Trophoblast cell (in vitro differentiated cells and primary cell): ENCODE data around the gene DEFB126.
"Not testable (repeated sequence)": the region's sequence is repeated elsewhere in the genome, so short reads cannot be mapped to it uniquely, and the experiment has no call there.

Experiments
- DNase-seq, 2 donors: peaks; one replicate each; pipeline ENCODE4 v3.0.0-alpha.2; 2016
- H2AFZ ChIP-seq: 2 replicates; pipeline ENCODE4 v1.6.1; 2013; ENCODE audit warnings: low read length, moderate library complexity, mild to moderate bottlenecking; ENCODE audit not compliant: insufficient read depth, poor library complexity
- H2AK5ac ChIP-seq: 2 replicates; pipeline ENCODE4 v1.6.1; 2013; ENCODE audit warnings: mild to moderate bottlenecking, low read length
- H2BK120ac ChIP-seq: 2 replicates; pipeline ENCODE4 v1.6.1; 2013; ENCODE audit warnings: low read length, mild to moderate bottlenecking, moderate library complexity; ENCODE audit not compliant: insufficient read depth, poor library complexity
- H2BK12ac ChIP-seq: 2 replicates; pipeline ENCODE4 v1.6.1; 2013; ENCODE audit warnings: mild to moderate bottlenecking, low read length, moderate library complexity
- H2BK5ac ChIP-seq: 2 replicates; pipeline ENCODE4 v1.6.1; 2013; ENCODE audit warnings: low read length, low read depth, moderate library complexity, mild to moderate bottlenecking; ENCODE audit not compliant: poor library complexity
- H3K14ac ChIP-seq: 2 replicates; pipeline ENCODE4 v1.6.1; 2013; ENCODE audit warnings: mild to moderate bottlenecking, low read length
- H3K18ac ChIP-seq: 2 replicates; pipeline ENCODE4 v1.6.1; 2013; ENCODE audit warnings: mild to moderate bottlenecking, low read length
- H3K23ac ChIP-seq: 2 replicates; pipeline ENCODE4 v1.6.1; 2013; ENCODE audit warnings: low read length
- H3K27ac ChIP-seq: 2 replicates; pipeline ENCODE4 v1.5.1; 2013; ENCODE audit warnings: low read depth, mild to moderate bottlenecking, inconsistent platforms, low read length, moderate library complexity
- H3K27me3 ChIP-seq: 2 replicates; pipeline ENCODE4 v1.6.1; 2013; ENCODE audit warnings: inconsistent platforms, mild to moderate bottlenecking, low read length, moderate library complexity; ENCODE audit not compliant: insufficient read depth
- H3K36me3 ChIP-seq, 2 experiments: 1 replicate in 1 of 2; 2 replicates in 1 of 2; pipeline ENCODE4 v1.6.1; 2013; ENCODE audit warnings: low read length in 2 of 2, mild to moderate bottlenecking in 2 of 2, moderate library complexity in 1 of 2; ENCODE audit not compliant: insufficient read depth in 2 of 2, control insufficient read depth in 1 of 2
- H3K4ac ChIP-seq: 2 replicates; pipeline ENCODE4 v1.6.1; 2013; ENCODE audit warnings: low read depth, mild to moderate bottlenecking, low read length, moderate library complexity
- H3K4me1 ChIP-seq, 2 experiments: 1 replicate in 1 of 2; 2 replicates in 1 of 2; pipeline ENCODE4 v1.6.1; 2013; ENCODE audit warnings: low read length in 2 of 2, mild to moderate bottlenecking in 2 of 2, moderate library complexity in 1 of 2; ENCODE audit not compliant: insufficient read depth in 2 of 2, control insufficient read depth in 1 of 2
- H3K4me2 ChIP-seq: 2 replicates; pipeline ENCODE4 v1.6.1; 2013; ENCODE audit warnings: inconsistent platforms, mild to moderate bottlenecking, low read length, moderate library complexity
- H3K4me3 ChIP-seq: 2 replicates; pipeline ENCODE4 v1.5.1; 2013; ENCODE audit warnings: mild to moderate bottlenecking, low read depth, low read length, inconsistent platforms
- H3K79me1 ChIP-seq: one replicate; pipeline ENCODE4 v1.6.1; 2013; ENCODE audit warnings: low read length
- H3K79me2 ChIP-seq: 2 replicates; pipeline ENCODE4 v1.6.1; 2013; ENCODE audit warnings: low read length, mild to moderate bottlenecking; ENCODE audit not compliant: control insufficient read depth, insufficient read depth, poor library complexity
- H3K9ac ChIP-seq: 2 replicates; pipeline ENCODE4 v1.6.1; 2013; ENCODE audit warnings: mild to moderate bottlenecking, low read length
- H3K9me3 ChIP-seq: 2 replicates; pipeline ENCODE4 v1.6.1; 2013; ENCODE audit warnings: low read depth, mild to moderate bottlenecking, control low read depth, inconsistent platforms, low read length; ENCODE audit not compliant: insufficient read depth
- H4K12ac ChIP-seq: 2 replicates; pipeline ENCODE4 v1.6.1; 2013; ENCODE audit warnings: low read depth, mild to moderate bottlenecking, low read length, moderate library complexity
- H4K8ac ChIP-seq: 2 replicates; pipeline ENCODE4 v1.6.1; 2013; ENCODE audit warnings: low read depth, mild to moderate bottlenecking, low read length, moderate library complexity
- H4K91ac ChIP-seq: one replicate; pipeline ENCODE4 v1.6.1; 2013; ENCODE audit warnings: low read depth, mild to moderate bottlenecking, low read length, moderate library complexity
- WGBS: extraction: QIAGEN DNeasy Blood & Tissue Kit; methylation state at CpG from one replicate; pipeline ENCODE4 v1.1.7; 2013; ENCODE audit warnings: missing lambda C conversion rate; ENCODE audit not compliant: insufficient read length, insufficient coverage; ENCODE audit errors: extremely low coverage; 5-methylcytosine and 5-hydroxymethylcytosine counted together

The DEFB126 gene

GRCh38 chr20:101975-102374 is 40.4 kb upstream of the DEFB126 start:
- no peak for DNase-seq
- Histone ChIP-seq H3K4ac (no peak overlapping the region), H3K27me3 (no peaks in the 10 kb centered on the region), H3K27ac (no peak overlapping the region), H2BK5ac (no peak overlapping the region), H3K9me3 (peaks cover 15% of the 10 kb centered on the region), H3K14ac (no peak overlapping the region), H3K18ac (no peak overlapping the region), H3K4me3 (no peak overlapping the region), H3K36me3 (no peaks in the 10 kb centered on the region), H3K9ac (no peak overlapping the region), H3K79me1 (no peaks in the 10 kb centered on the region), H3K4me1 (no peaks in the 10 kb centered on the region), H3K23ac (no peak overlapping the region), H4K12ac (no peak overlapping the region), H2AK5ac (no peak overlapping the region), H4K91ac (no peak overlapping the region), H4K8ac (no peak overlapping the region), H2AFZ (no peak overlapping the region), H2BK120ac (no peak overlapping the region), H3K4me2 (no peak overlapping the region), H3K79me2 (no peaks in the 10 kb centered on the region), H2BK12ac (no peak overlapping the region)

GRCh38 chr20:103456-103855 is 38.9 kb upstream of the DEFB126 start:
- no peak overlapping the region for H3K18ac ChIP-seq
- H3K79me2 ChIP-seq = no peaks in the 10 kb centered on the region
- H2AK5ac ChIP-seq = no peak overlapping the region
- no peak overlapping the region for H3K4me3 ChIP-seq
- H3K36me3 ChIP-seq = no peaks in the 10 kb centered on the region
- H3K79me1 ChIP-seq = no peaks in the 10 kb centered on the region
- no peak overlapping the region for H3K4me2 ChIP-seq
- H3K23ac ChIP-seq = no peak overlapping the region
- no peak overlapping the region for H2BK5ac ChIP-seq
- H4K12ac ChIP-seq = no peak overlapping the region
- H3K14ac ChIP-seq = no peak overlapping the region
- H4K91ac ChIP-seq = no peak overlapping the region
- H3K4me1 ChIP-seq = no peaks in the 10 kb centered on the region
- DNase-seq = no peak
- H3K4ac ChIP-seq = no peak overlapping the region
- H3K27me3 ChIP-seq = no peaks in the 10 kb centered on the region
- no peak overlapping the region for H2BK12ac ChIP-seq
- WGBS = no CpG with 5 or more reads among the region's 5 CpGs
- no peak overlapping the region for H2AFZ ChIP-seq
- H4K8ac ChIP-seq = no peak overlapping the region
- H3K27ac ChIP-seq = no peak overlapping the region
- H3K9ac ChIP-seq = no peak overlapping the region
- no peak overlapping the region for H2BK120ac ChIP-seq
- peaks cover 13% of the 10 kb centered on the region for H3K9me3 ChIP-seq

GRCh38 chr20:112396-112795 is 30.0 kb upstream of the DEFB126 start:
- Histone ChIP-seq H3K18ac (no peak overlapping the region), H3K36me3 (no peaks in the 10 kb centered on the region), H3K14ac (no peak overlapping the region), H2AFZ (no peak overlapping the region), H4K8ac (no peak overlapping the region), H4K91ac (no peak overlapping the region), H3K4ac (no peak overlapping the region), H3K79me2 (no peaks in the 10 kb centered on the region), H2BK12ac (no peak overlapping the region), H3K4me3 (no peak overlapping the region), H3K9ac (no peak overlapping the region), H2BK120ac (no peak overlapping the region), H3K79me1 (no peaks in the 10 kb centered on the region), H3K23ac (no peak overlapping the region), H2BK5ac (no peak overlapping the region), H3K27ac (no peak overlapping the region), H3K9me3 (peaks cover 15% of the 10 kb centered on the region), H2AK5ac (no peak overlapping the region), H3K4me1 (no peaks in the 10 kb centered on the region), H3K4me2 (no peak overlapping the region), H4K12ac (no peak overlapping the region), H3K27me3 (no peaks in the 10 kb centered on the region)
- DNase-seq = no peak

GRCh38 chr20:117518-117917 is 24.9 kb upstream of the DEFB126 start:
- Histone ChIP-seq H2AFZ (no peak overlapping the region), H2BK120ac (no peak overlapping the region), H3K4ac (no peak overlapping the region), H3K9me3 (peaks cover 15% of the 10 kb centered on the region), H3K4me2 (no peak overlapping the region), H3K4me1 (no peaks in the 10 kb centered on the region), H3K23ac (no peak overlapping the region), H4K91ac (no peak overlapping the region), H2AK5ac (no peak overlapping the region), H4K12ac (no peak overlapping the region), H2BK12ac (no peak overlapping the region), H4K8ac (no peak overlapping the region), H3K79me2 (no peaks in the 10 kb centered on the region), H3K9ac (no peak overlapping the region), H3K27ac (no peak overlapping the region), H3K27me3 (no peaks in the 10 kb centered on the region), H3K14ac (no peak overlapping the region), H3K79me1 (no peaks in the 10 kb centered on the region), H2BK5ac (no peak overlapping the region), H3K36me3 (no peaks in the 10 kb centered on the region), H3K18ac (no peak overlapping the region), H3K4me3 (no peak overlapping the region)
- no peak for DNase-seq

- not testable (repeated sequence) for H4K8ac ChIP-seq, H3K4me2 ChIP-seq, H3K36me3 ChIP-seq, H3K4me1 ChIP-seq, H4K91ac ChIP-seq, H2AK5ac ChIP-seq, H2BK120ac ChIP-seq, H3K79me2 ChIP-seq, DNase-seq, H3K27ac ChIP-seq, H2BK5ac ChIP-seq, H2AFZ ChIP-seq, H3K4ac ChIP-seq, H3K79me1 ChIP-seq, H3K9me3 ChIP-seq, H3K4me3 ChIP-seq, H3K9ac ChIP-seq, H3K18ac ChIP-seq, H3K14ac ChIP-seq, H2BK12ac ChIP-seq, H3K27me3 ChIP-seq, H4K12ac ChIP-seq, H3K23ac ChIP-seq
- no CpG with 5 or more reads among the region's 28 CpGs for WGBS
Observed at GRCh38 chr20:129786-130323, 12.5 kb upstream of the DEFB126 start.
